Measurements from ENCODE around the gene SPAAR. TPM values are rescaled to one million over a fixed set of nuclear protein-coding genes. Genes with fewer than 3 reads are reported as not detected.
"Not testable (repeated sequence)": the region's sequence is repeated elsewhere in the genome, so short reads cannot be mapped to it uniquely, and the experiment has no call there.

SPAAR gene
- total RNA-seq, 4 donors from 2014 or later, result 0.49 to 1.3 (median 1.1) TPM; not detected in 1

DNA sequence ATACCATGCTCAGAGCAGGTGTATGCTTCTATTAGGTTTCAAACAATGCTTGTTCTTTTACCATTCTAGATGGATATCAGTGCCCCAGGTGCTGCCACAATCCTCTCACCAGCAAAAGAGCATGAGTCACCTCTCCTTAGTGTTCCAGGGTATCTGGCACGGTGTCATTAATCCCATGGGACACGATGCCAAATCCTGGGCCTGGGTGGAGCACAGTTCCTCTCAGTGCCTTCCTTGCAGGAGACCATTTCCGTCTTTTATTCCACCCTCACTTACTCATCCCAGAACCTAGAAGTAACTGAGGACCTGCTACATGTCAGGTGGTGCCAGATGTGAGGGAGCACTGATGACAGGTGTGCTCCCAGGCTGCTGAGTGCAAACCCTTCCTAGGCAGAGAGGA, 37.7 kb upstream of the SPAAR start:
- TF ChIP-seq POLR2AphosphoS5 (IDR thresholded peaks at IDR 0.05) (no peak), POLR2A (IDR thresholded peaks at IDR 0.05) (no peak), EP300 (IDR thresholded peaks at IDR 0.05) (no peak)
- TF ChIP-seq, protein P1, sequence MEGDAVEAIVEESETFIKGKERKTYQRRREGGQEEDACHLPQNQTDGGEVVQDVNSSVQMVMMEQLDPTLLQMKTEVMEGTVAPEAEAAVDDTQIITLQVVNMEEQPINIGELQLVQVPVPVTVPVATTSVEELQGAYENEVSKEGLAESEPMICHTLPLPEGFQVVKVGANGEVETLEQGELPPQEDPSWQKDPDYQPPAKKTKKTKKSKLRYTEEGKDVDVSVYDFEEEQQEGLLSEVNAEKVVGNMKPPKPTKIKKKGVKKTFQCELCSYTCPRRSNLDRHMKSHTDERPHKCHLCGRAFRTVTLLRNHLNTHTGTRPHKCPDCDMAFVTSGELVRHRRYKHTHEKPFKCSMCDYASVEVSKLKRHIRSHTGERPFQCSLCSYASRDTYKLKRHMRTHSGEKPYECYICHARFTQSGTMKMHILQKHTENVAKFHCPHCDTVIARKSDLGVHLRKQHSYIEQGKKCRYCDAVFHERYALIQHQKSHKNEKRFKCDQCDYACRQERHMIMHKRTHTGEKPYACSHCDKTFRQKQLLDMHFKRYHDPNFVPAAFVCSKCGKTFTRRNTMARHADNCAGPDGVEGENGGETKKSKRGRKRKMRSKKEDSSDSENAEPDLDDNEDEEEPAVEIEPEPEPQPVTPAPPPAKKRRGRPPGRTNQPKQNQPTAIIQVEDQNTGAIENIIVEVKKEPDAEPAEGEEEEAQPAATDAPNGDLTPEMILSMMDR (IDR thresholded peaks at IDR 0.05), result no peak
- no peak overlapping the region for H3K27ac ChIP-seq
- no peaks in the 10 kb centered on the region for H3K27me3 ChIP-seq
- H3K9me3 ChIP-seq, result no peaks in the 10 kb centered on the region
- H3K4me3 ChIP-seq, result no peak overlapping the region
- H3K4me1 ChIP-seq, result no peaks in the 10 kb centered on the region
- no peak for DNase-seq (ENCODE audit: low spot score in 2 of 2)
- no peaks in the 10 kb centered on the region for H3K36me3 ChIP-seq
- WGBS, result 46% methylated on average over 3 of the region's 3 CpGs

DNA sequence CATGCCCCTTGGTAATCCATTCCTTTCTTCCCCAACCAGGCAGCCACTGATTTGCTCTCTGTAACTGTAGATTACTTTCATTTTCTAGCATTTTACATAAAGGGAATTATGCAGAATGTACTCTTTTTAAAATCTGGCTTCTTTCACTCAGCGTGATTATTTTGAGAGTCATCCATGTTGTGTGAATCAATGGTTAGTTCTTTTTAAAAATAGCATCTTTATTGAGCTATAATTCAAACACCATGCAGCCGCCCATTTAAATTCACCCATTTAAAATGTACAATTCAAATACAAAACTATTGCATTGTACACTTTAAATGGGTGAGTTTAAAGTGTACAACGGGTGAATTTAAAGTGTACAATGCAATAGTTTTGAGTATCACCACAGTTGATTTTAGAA, 36.8 kb upstream of the SPAAR start:
- TF ChIP-seq POLR2A (IDR thresholded peaks at IDR 0.05) (no peak), POLR2AphosphoS5 (IDR thresholded peaks at IDR 0.05) (no peak), EP300 (IDR thresholded peaks at IDR 0.05) (no peak)
- TF ChIP-seq, protein P1 (IDR thresholded peaks at IDR 0.05), result no peak

DNA sequence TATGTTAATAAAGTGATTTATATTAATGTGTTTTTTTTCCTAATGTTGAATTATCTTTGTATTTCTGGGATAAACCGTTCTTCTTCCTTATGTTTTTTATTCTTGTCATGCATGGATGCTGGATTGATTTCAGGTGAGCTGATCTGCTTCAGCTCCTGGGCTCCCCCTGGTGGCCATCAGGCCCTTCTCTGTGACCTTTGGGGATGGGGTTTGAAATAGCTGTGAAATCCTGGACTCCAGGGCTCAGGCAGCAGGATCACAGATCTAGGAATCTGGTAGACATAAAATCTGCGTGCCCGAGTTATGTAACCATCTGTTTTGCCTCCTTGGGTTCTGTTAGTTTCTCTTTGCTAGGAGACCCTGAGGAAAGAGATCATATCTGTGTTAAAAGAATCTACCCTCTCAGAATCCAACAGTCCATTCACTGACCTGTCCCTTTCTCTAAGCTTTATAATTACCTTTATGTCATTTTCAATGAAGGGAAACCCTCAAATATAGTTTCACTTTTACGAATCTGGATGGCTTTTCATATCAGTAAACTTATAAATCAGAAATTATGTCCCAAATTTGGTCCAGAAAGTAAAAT, 26.9 kb upstream of the SPAAR start:
- WGBS, result 2% methylated on average over 4 of the region's 4 CpGs
- TF ChIP-seq EP300 (IDR thresholded peaks at IDR 0.05) (no peak), POLR2A (IDR thresholded peaks at IDR 0.05) (no peak), POLR2AphosphoS5 (IDR thresholded peaks at IDR 0.05) (no peak)
- TF ChIP-seq, protein P1 (IDR thresholded peaks at IDR 0.05), result peak; percentile 93 to 95
- Histone ChIP-seq H3K4me1 (peaks cover 3% of the 10 kb centered on the region), H3K36me3 (no peaks in the 10 kb centered on the region), H3K27ac (no peak overlapping the region), H3K4me3 (no peak overlapping the region), H3K27me3 (no peaks in the 10 kb centered on the region), H3K9me3 (no peaks in the 10 kb centered on the region)
- DNase-seq (ENCODE audit: low spot score in 2 of 2), result peak; percentile 88 to 93

More for the DNA sequence above, 36.8 kb upstream of the SPAAR start:
- Histone ChIP-seq H3K4me1 (no peaks in the 10 kb centered on the region), H3K9me3 (no peaks in the 10 kb centered on the region), H3K27me3 (no peaks in the 10 kb centered on the region), H3K4me3 (no peak overlapping the region), H3K27ac (no peak overlapping the region), H3K36me3 (no peaks in the 10 kb centered on the region)
- 66% methylated on average over 3 of the region's 3 CpGs for WGBS
- DNase-seq (ENCODE audit: low spot score in 2 of 2), result no peak

DNA sequence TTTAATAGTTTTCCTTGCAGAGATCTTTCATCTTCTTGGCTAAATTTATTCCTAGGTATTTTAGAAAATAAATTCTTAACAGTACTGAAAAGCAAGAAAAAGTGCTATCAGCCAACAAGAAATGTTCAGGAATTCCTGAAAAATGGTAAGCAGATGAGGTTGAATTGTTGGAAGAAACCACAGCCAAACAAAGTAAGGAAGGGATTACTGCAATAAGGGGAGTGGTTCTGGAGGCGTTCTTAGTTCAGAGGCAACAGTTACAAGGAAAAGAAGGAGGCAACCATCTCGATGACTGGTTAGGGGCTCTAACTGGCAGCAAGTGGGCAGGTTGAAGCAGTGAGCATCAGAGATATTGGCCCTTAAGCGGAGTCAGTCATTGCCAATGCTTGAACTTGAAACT, 26.3 kb upstream of the SPAAR start:
- peaks cover 3% of the 10 kb centered on the region for H3K4me1 ChIP-seq
- H3K27me3 ChIP-seq, result no peaks in the 10 kb centered on the region
- WGBS, result 50% methylated on average over 3 of the region's 3 CpGs
- no peak for DNase-seq (ENCODE audit: low spot score in 2 of 2)
- no peaks in the 10 kb centered on the region for H3K9me3 ChIP-seq
- TF ChIP-seq POLR2A (IDR thresholded peaks at IDR 0.05) (no peak), EP300 (IDR thresholded peaks at IDR 0.05) (no peak), POLR2AphosphoS5 (IDR thresholded peaks at IDR 0.05) (no peak)
- TF ChIP-seq, protein P1 (IDR thresholded peaks at IDR 0.05), result no peak
- no peak overlapping the region for H3K4me3 ChIP-seq
- no peaks in the 10 kb centered on the region for H3K36me3 ChIP-seq
- no peak overlapping the region for H3K27ac ChIP-seq

DNA sequence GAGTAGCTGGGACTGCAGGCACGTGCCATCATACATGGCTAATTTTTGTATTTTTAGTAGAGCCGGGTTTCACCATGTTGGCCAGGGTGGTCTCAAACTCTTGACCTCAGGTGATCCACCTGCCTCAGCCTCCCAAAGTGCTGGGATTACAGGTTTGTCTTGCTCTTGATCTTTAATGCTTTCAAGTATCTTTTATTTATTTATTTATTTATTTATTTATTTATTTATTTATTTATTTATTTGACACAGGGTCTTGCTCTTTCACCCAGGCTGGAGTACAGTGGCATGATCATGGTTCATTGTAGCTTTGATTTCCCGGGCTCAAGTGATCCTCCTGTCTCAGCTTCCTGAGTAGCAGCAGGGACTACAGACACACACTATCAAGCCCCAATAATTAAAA, 24.4 kb upstream of the SPAAR start:
- not testable (repeated sequence) for H3K4me1 ChIP-seq; H3K36me3 ChIP-seq; H3K27ac ChIP-seq; H3K9me3 ChIP-seq; H3K27me3 ChIP-seq; H3K4me3 ChIP-seq; DNase-seq (ENCODE audit: low spot score in 2 of 2)
- 92% methylated on average over 3 of the region's 3 CpGs for WGBS

DNA sequence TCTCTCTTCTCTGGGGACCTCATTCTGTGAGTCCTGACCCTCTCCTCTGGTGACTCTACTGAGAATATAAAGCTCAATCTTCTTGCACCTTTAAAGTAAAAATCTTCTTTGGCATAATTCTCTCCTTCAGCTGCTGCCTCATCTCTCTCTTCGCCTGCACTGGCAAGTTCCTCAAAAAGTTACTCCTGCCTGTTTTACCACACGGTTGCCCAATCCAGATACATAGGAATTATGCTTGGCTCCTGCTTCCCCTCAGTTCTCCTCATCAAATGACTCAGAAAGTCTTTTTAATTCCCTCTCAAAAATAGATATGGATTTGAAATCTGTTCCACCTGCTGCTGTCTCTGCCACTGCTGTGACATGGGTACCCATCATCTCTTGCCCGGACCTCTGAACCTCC, 17.6 kb upstream of the SPAAR start:
- H3K4me1 ChIP-seq, result no peaks in the 10 kb centered on the region
- DNase-seq (ENCODE audit: low spot score in 2 of 2), result no peak
- WGBS, result 69% methylated on average over 3 of the region's 3 CpGs
- no peak overlapping the region for H3K4me3 ChIP-seq
- no peaks in the 10 kb centered on the region for H3K9me3 ChIP-seq
- no peak overlapping the region for H3K27ac ChIP-seq
- H3K27me3 ChIP-seq, result no peaks in the 10 kb centered on the region
- no peaks in the 10 kb centered on the region for H3K36me3 ChIP-seq
- TF ChIP-seq EP300 (IDR thresholded peaks at IDR 0.05), result no peak
- no peak for TF ChIP-seq POLR2AphosphoS5 (IDR thresholded peaks at IDR 0.05)
- TF ChIP-seq, protein P1 (IDR thresholded peaks at IDR 0.05), result no peak
- TF ChIP-seq POLR2A (IDR thresholded peaks at IDR 0.05), result no peak

Data from suprapubic skin (tissue), 4 donors.